Sigmoid colon (tissue), 7 donors: Measurements from ENCODE around the gene GRXCR2. TPM values are rescaled to one million over a fixed set of nuclear protein-coding genes. Genes with fewer than 3 reads are reported as not detected.
"Not testable (repeated sequence)": the region's sequence is repeated elsewhere in the genome, so short reads cannot be mapped to it uniquely, and the experiment has no call there.

ENCODE experiments used
- DNase-seq: peaks from one replicate; pipeline ENCODE4 v3.0.0-alpha.2; 2019
- H3K27ac ChIP-seq, 4 donors: fragments of 200-600 bp; sonication (generic); one replicate each; pipeline ENCODE4 v1.5.1; 2016 to 2019; ENCODE audit warnings: mild to moderate bottlenecking in 1 of 4
- H3K27me3 ChIP-seq, 3 donors: fragments of 200-600 bp; sonication (generic); one replicate each; pipeline ENCODE4 v1.5.1; 2019; ENCODE audit warnings: mild to moderate bottlenecking in 1 of 3
- H3K36me3 ChIP-seq, 4 donors: fragments of 200-600 bp; sonication (generic); one replicate each; pipeline ENCODE4 v1.5.1; 2016 to 2019
- H3K4me1 ChIP-seq, 4 donors: fragments of 200-600 bp; sonication (generic); one replicate each; pipeline ENCODE4 v1.5.1; 2017 to 2019
- H3K4me3 ChIP-seq, 4 donors: fragments of 200-600 bp; sonication (generic); one replicate each; pipeline ENCODE4 v1.5.1; 2017 to 2019; ENCODE audit warnings: mild to moderate bottlenecking in 2 of 4, moderate library complexity in 1 of 4
- H3K9me3 ChIP-seq, 4 donors: fragments of 200-600 bp in 3 of 4; sonication (generic) in 3 of 4; one replicate each; pipeline versions ENCODE4 v1.5.1 to v1.6.1; 2013 to 2019
- CTCF ChIP-seq, 4 experiments: fragments of 450-650 bp in 3 of 4; fragments of 200-600 bp in 1 of 4; IDR thresholded peaks; one replicate each; pipeline ENCODE4 v1.5.1; 2016 to 2019; ENCODE audit warnings: antibody characterized with exemption in 4 of 4, mild to moderate bottlenecking in 3 of 4, moderate library complexity in 2 of 4
- EP300 ChIP-seq, 4 donors: sonication (generic); formaldehyde crosslinking; IDR thresholded peaks; one replicate each; pipeline ENCODE4 v1.6.1; 2017; ENCODE audit warnings: antibody characterized with exemption in 4 of 4
- POLR2A ChIP-seq, 2 donors: fragments of 450-650 bp; IDR thresholded peaks; one replicate each; pipeline ENCODE4 v1.6.1; 2016; ENCODE audit warnings: antibody characterized with exemption in 2 of 2, mild to moderate bottlenecking in 2 of 2, moderate library complexity in 2 of 2
- POLR2AphosphoS5 ChIP-seq, 4 donors: sonication (generic); formaldehyde crosslinking; IDR thresholded peaks; one replicate each; pipeline ENCODE4 v1.6.1; 2017; ENCODE audit warnings: antibody characterized with exemption in 4 of 4
- WGBS, 2 donors: extraction: QIAGEN DNeasy Blood & Tissue Kit; methylation state at CpG; one replicate each; pipeline ENCODE4 v1.1.7; 2013; 5-methylcytosine and 5-hydroxymethylcytosine counted together
- intact Hi-C: fragments of 100-400 bp; cut with DNase I; formaldehyde crosslinking; loops from one replicate; pipeline ENCODE4 v1.15.1; 2023
- polyA plus RNA-seq, 3 donors: library from polyadenylated mRNA; stranded (reverse); fragments of 200-250 nt; gene quantifications; one replicate each; pipeline ENCODE4 v1.2.3, GENCODE V29; 2013
- total RNA-seq, 4 donors: library from RNA; depleted of rRNA; stranded (reverse); fragments of >200 nt; gene quantifications; one replicate each; pipeline ENCODE4 v1.1.0, GENCODE V29; 2016
- donor health status: healthy with polysubstance abuse.
- donor health status: Bipolar disorder and iron deficiency.
- donor health status: healthy.

GRXCR2 gene
- total and polyA plus RNA-seq, 7 donors, result not detected

- intact Hi-C loops, result no loop called here
- TF ChIP-seq EP300 (IDR thresholded peaks at IDR 0.05), result no peak
- no peak for TF ChIP-seq POLR2A (IDR thresholded peaks at IDR 0.05)
- no peak for TF ChIP-seq POLR2AphosphoS5 (IDR thresholded peaks at IDR 0.05)
- Histone ChIP-seq H3K4me3 (no peak overlapping the region), H3K9me3 (no peaks in the 10 kb centered on the region), H3K36me3 (no peaks in the 10 kb centered on the region), H3K27me3 (no peaks in the 10 kb centered on the region), H3K4me1 (no peaks in the 10 kb centered on the region), H3K27ac (no peak overlapping the region)
- 87 to 89% methylated on average over 5 of the region's 5 CpGs for WGBS, 2 donors
- DNase-seq, result no peak
These were observed 31.9 kb upstream of the GRXCR2 start for GRCh38 chr5:145904743-145905142.

GRCh38 chr5:145903867-145904266 is 31.1 kb upstream of the GRXCR2 start:
- Histone ChIP-seq H3K4me3 (no peak overlapping the region), H3K4me1 (no peaks in the 10 kb centered on the region), H3K36me3 (no peaks in the 10 kb centered on the region), H3K27me3 (no peaks in the 10 kb centered on the region), H3K9me3 (no peaks in the 10 kb centered on the region), H3K27ac (no peak overlapping the region)
- intact Hi-C loops, result no loop called here
- TF ChIP-seq CTCF (IDR thresholded peaks at IDR 0.05), result no peak
- no peak for TF ChIP-seq EP300 (IDR thresholded peaks at IDR 0.05)
- no peak for TF ChIP-seq POLR2A (IDR thresholded peaks at IDR 0.05)
- no peak for TF ChIP-seq POLR2AphosphoS5 (IDR thresholded peaks at IDR 0.05)
- DNase-seq, result no peak
- WGBS, 2 donors, result 66 to 87% methylated on average over 3 of the region's 3 CpGs

- DNase-seq, result no peak
- WGBS, 2 donors, result 81 to 85% methylated on average over 3 of the region's 3 CpGs
- H3K4me3 ChIP-seq, result no peak overlapping the region
- H3K9me3 ChIP-seq, result no peaks in the 10 kb centered on the region
- H3K27me3 ChIP-seq, result no peaks in the 10 kb centered on the region
- intact Hi-C loops, result no loop called here
- TF ChIP-seq EP300 (IDR thresholded peaks at IDR 0.05) (no peak), POLR2A (IDR thresholded peaks at IDR 0.05) (no peak), CTCF (IDR thresholded peaks at IDR 0.05) (no peak), POLR2AphosphoS5 (IDR thresholded peaks at IDR 0.05) (no peak)
- no peak overlapping the region for H3K27ac ChIP-seq
- no peaks in the 10 kb centered on the region for H3K36me3 ChIP-seq
- no peaks in the 10 kb centered on the region for H3K4me1 ChIP-seq
These were observed 30.3 kb upstream of the GRXCR2 start for GRCh38 chr5:145903113-145903512.

GRCh38 chr5:145902421-145902820 is 29.6 kb upstream of the GRXCR2 start:
- H3K27ac ChIP-seq, result no peak overlapping the region
- H3K4me1 ChIP-seq, result no peaks in the 10 kb centered on the region
- no peaks in the 10 kb centered on the region for H3K9me3 ChIP-seq
- DNase-seq, result no peak
- H3K36me3 ChIP-seq, result no peaks in the 10 kb centered on the region
- no peak for TF ChIP-seq POLR2AphosphoS5 (IDR thresholded peaks at IDR 0.05)
- no peak for TF ChIP-seq EP300 (IDR thresholded peaks at IDR 0.05)
- TF ChIP-seq POLR2A (IDR thresholded peaks at IDR 0.05), result no peak
- no peak for TF ChIP-seq CTCF (IDR thresholded peaks at IDR 0.05)
- no peaks in the 10 kb centered on the region for H3K27me3 ChIP-seq
- H3K4me3 ChIP-seq, result no peak overlapping the region
- 82 to 96% methylated on average over 1 of the region's 1 CpG for WGBS, 2 donors
- intact Hi-C loops, result no loop called here

GRCh38 chr5:145898171-145898570 is 25.4 kb upstream of the GRXCR2 start:
- H3K9me3 ChIP-seq, result no peaks in the 10 kb centered on the region
- H3K27me3 ChIP-seq, result no peaks in the 10 kb centered on the region
- no peak overlapping the region for H3K27ac ChIP-seq
- no peak for DNase-seq
- no peak overlapping the region for H3K4me3 ChIP-seq
- TF ChIP-seq POLR2AphosphoS5 (IDR thresholded peaks at IDR 0.05) (no peak), POLR2A (IDR thresholded peaks at IDR 0.05) (no peak), EP300 (IDR thresholded peaks at IDR 0.05) (no peak), CTCF (IDR thresholded peaks at IDR 0.05) (no peak)
- H3K4me1 ChIP-seq, result no peaks in the 10 kb centered on the region
- H3K36me3 ChIP-seq, result no peaks in the 10 kb centered on the region
- intact Hi-C loops, result no loop called here

- H3K27ac ChIP-seq, H3K36me3 ChIP-seq, H3K27me3 ChIP-seq, H3K4me3 ChIP-seq, H3K9me3 ChIP-seq, H3K4me1 ChIP-seq, intact Hi-C loops, DNase-seq: not testable (repeated sequence)
- 90 to 96% methylated on average over 10 of the region's 10 CpGs for WGBS, 2 donors
These were observed 18.6 kb upstream of the GRXCR2 start for GRCh38 chr5:145891378-145891777.
